Measurements from ENCODE around the gene FANCD2. TPM values are rescaled to one million over a fixed set of nuclear protein-coding genes. Genes with fewer than 3 reads are reported as not detected.
A peak's percentile ranks its signal among the peaks of the same experiment; 100 is the strongest.

Gene FANCD2
- total and polyA plus RNA-seq, 11 donors: 0.12 to 4.4 (median 0.82) TPM

GRCh38 chr3:9980251-9980650, 46.0 kb upstream of the FANCD2 start:
- Histone ChIP-seq H3K9me3 (no peaks in the 10 kb centered on the region), H3K4me1 (peaks cover 0 to 40% (median 23%) of the 10 kb centered on the region in 12 donors), H3K36me3 (peaks cover 0 to 78% (median 46%) of the 10 kb centered on the region in 9 donors), H3K27ac (no peak overlapping the region), H3K4me3 (no peak overlapping the region), H3K27me3 (no peaks in the 10 kb centered on the region)
- intact Hi-C loops (cut with DNase I): no loop called here
- DNase-seq: no peak
- TF ChIP-seq POLR2A (IDR thresholded peaks at IDR 0.05): no peak
- TF ChIP-seq, protein P1, sequence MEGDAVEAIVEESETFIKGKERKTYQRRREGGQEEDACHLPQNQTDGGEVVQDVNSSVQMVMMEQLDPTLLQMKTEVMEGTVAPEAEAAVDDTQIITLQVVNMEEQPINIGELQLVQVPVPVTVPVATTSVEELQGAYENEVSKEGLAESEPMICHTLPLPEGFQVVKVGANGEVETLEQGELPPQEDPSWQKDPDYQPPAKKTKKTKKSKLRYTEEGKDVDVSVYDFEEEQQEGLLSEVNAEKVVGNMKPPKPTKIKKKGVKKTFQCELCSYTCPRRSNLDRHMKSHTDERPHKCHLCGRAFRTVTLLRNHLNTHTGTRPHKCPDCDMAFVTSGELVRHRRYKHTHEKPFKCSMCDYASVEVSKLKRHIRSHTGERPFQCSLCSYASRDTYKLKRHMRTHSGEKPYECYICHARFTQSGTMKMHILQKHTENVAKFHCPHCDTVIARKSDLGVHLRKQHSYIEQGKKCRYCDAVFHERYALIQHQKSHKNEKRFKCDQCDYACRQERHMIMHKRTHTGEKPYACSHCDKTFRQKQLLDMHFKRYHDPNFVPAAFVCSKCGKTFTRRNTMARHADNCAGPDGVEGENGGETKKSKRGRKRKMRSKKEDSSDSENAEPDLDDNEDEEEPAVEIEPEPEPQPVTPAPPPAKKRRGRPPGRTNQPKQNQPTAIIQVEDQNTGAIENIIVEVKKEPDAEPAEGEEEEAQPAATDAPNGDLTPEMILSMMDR (IDR thresholded peaks at IDR 0.05): no peak
- ATAC-seq: no peak
- WGBS, 4 donors: 84 to 97% (median 93%) methylated on average over 2 of the region's 2 CpGs

- peaks cover 0 to 30% (median 12%) of the 10 kb centered on the region in 9 donors for H3K36me3 ChIP-seq
- no peaks in the 10 kb centered on the region for H3K9me3 ChIP-seq
- H3K27me3 ChIP-seq: no peaks in the 10 kb centered on the region
- intact Hi-C loops (cut with DNase I): loop anchor here in 3 of 10 donors (2.0 to 5.0 kb wide), 2 partner anchors 41 kb away; partner anchors contain the start of gene FANCD2 (in 3 of the 3)
- TF ChIP-seq POLR2A (IDR thresholded peaks at IDR 0.05): no peak
- TF ChIP-seq, protein P1 (IDR thresholded peaks at IDR 0.05): no peak
- DNase-seq: no peak
- H3K27ac ChIP-seq: peak overlapping the region in 11 of 12 donors; percentile 71 to 88 (median 84)
- peak overlapping the region; percentile 60 to 100 (median 96) for H3K4me3 ChIP-seq
- H3K4me1 ChIP-seq: peaks cover 2 to 33% (median 24%) of the 10 kb centered on the region in 12 donors
- 0 to 2% (median 0%) methylated on average over 14 to 17 of the region's 17 CpGs for WGBS, 4 donors
- peak; percentile 38 to 69 (median 54) for ATAC-seq
These were observed 40.0 kb upstream of the FANCD2 start for GRCh38 chr3:9986230-9986725.

DNA sequence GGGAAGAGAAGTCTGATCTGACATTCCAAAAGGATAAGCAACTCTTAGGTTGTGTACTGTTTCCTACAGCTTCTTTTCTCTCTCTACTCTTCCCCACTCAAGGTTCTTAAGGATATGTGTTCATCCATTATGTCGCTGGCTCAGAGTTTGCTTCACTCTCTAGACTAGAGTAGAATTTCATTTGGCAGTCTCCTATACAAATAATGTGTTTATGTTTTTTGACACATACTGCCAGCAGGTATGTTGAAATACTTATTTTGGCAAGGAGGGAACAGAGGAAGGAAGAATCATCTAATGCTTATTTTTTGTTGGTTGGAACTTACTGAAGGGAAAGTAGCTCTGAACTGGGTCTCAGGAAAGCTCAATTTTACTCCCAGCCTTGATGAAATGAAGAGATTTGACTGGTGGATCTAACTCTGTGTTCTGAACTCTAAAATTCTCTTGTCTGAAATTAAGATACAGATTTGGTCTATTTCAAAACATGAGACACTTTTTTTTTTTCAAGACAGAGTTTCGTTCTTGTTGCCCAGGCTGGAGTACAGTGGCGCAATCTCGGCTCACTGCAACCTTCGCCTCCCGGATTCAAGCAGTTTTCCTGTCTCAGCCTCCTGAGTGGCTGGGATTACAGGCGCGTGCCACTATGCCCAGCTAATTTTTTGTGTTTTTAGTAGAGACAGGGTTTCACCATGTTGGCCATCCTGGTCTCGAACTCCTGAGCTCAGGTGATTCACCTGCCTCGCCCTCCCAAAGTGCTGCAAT, 32.0 kb upstream of the FANCD2 start:
- intact Hi-C loops (cut with DNase I): no loop called here
- Histone ChIP-seq H3K4me1 (no peaks in the 10 kb centered on the region), H3K9me3 (no peaks in the 10 kb centered on the region), H3K27ac (no peak overlapping the region), H3K36me3 (peaks cover 0 to 7% (median 0%) of the 10 kb centered on the region in 9 donors), H3K27me3 (no peaks in the 10 kb centered on the region), H3K4me3 (no peak overlapping the region)
- ATAC-seq (no peak), DNase-seq (no peak)
- 93% methylated on average over 10 of the region's 10 CpGs for WGBS, 4 donors
- TF ChIP-seq, protein P1 (IDR thresholded peaks at IDR 0.05): no peak
- TF ChIP-seq POLR2A (IDR thresholded peaks at IDR 0.05): no peak

DNA sequence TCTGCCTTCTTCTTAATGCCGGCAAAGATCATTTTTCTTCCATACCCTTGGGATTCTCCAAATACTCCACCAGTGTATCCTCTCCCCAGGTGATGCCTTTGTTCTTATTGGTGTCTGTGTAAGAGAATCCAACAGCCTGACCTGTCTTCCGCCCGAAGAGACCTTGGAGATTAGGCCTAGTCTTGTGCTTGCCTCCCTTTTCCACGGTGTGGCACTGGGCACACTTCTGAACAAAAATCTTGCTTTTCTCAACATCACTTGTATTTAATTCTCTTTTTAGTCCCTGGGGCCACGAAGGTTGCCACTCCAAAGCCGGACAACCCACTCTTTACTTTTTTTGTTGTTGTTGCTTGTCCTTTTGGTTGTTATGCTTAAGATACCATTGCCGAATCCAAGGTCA, 25.6 kb upstream of the FANCD2 start:
- TF ChIP-seq, protein P1 (IDR thresholded peaks at IDR 0.05): no peak
- TF ChIP-seq POLR2A (IDR thresholded peaks at IDR 0.05): no peak
- ATAC-seq (no peak), DNase-seq (no peak)
- intact Hi-C loops (cut with DNase I): no loop called here
- Histone ChIP-seq H3K4me1 (no peaks in the 10 kb centered on the region), H3K27me3 (no peaks in the 10 kb centered on the region), H3K36me3 (peaks cover 0 to 17% (median 0%) of the 10 kb centered on the region in 9 donors), H3K4me3 (no peak overlapping the region), H3K9me3 (no peaks in the 10 kb centered on the region), H3K27ac (no peak overlapping the region)
- 92 to 99% (median 96%) methylated on average over 7 of the region's 7 CpGs for WGBS, 4 donors

Measured in heart left ventricle (tissue), 16 donors.